ENCODE results near the gene RTP5. TPM values are rescaled to one million over a fixed set of nuclear protein-coding genes. Genes with fewer than 3 reads are reported as not detected.

The RTP5 gene
- total and polyA plus RNA-seq, 2 of the 8 experiments (the other 6 are each of a cell fraction or from before 2014, with no cell fraction given) = not detected

- Histone ChIP-seq H3K9ac (replicated peaks in 1 of 4; ENCODE audit: extremely low read depth in 1 of 4, low read depth in 3 of 4, low read length in 3 of 4) (no peak overlapping the region), H3K27me3 (replicated peaks in 1 of 4; ENCODE audit: control insufficient read depth in 3 of 4, extremely low read depth in 1 of 4, insufficient read depth in 3 of 4, low read length in 3 of 4) (peaks cover 0 to 16% (median 0%) of the 10 kb centered on the region in 4 experiments; a peak in 3 of 7 replicates), H2BK15ac (ENCODE audit: low read length) (peak overlapping the region; percentile 63), H3K36me3 (ENCODE audit: control insufficient read depth in 2 of 4, insufficient read depth in 4 of 4, low read length in 3 of 4) (no peaks in the 10 kb centered on the region; a peak in 2 of 8 replicates), H3K4ac (replicated peaks; ENCODE audit: insufficient read length, low read depth, low read length) (no peak overlapping the region), H3K18ac (ENCODE audit: extremely low read depth, low read length) (no peak overlapping the region), H3K4me2 (ENCODE audit: insufficient read depth in 1 of 2, low read depth in 2 of 2, low read length in 2 of 2) (peak overlapping the region in 1 of 2 experiments; percentile 42; a peak in 1 of 4 replicates), H2AK5ac (ENCODE audit: low read depth, low read length) (peak overlapping the region; percentile 93), H4K20me1 (replicated peaks in 1 of 2; ENCODE audit: control insufficient read depth in 1 of 2, insufficient read depth in 2 of 2, low read length in 2 of 2) (peaks cover 0 to 20% of the 10 kb centered on the region in 2 experiments), H3K14ac (ENCODE audit: insufficient read length) (no peak overlapping the region), H4K91ac (replicated peaks; ENCODE audit: insufficient read length, low read length) (peak overlapping the region; percentile 93), H2AFZ (ENCODE audit: low read length) (no peak overlapping the region), H3K79me2 (ENCODE audit: control insufficient read depth in 1 of 2, insufficient read depth in 2 of 2, low read length in 2 of 2) (no peaks in the 10 kb centered on the region), H3K4me3 (ENCODE audit: extremely low read depth in 1 of 4, insufficient read depth in 2 of 4, low read depth in 3 of 4, low read length in 4 of 4) (no peak overlapping the region), H2BK5ac (ENCODE audit: low read depth, low read length) (peak overlapping the region; percentile 3; the same call in 1 of the 2 replicates), H3K9me3 (ENCODE audit: insufficient read depth in 2 of 2, low read depth in 1 of 2, low read length in 1 of 2) (no peaks in the 10 kb centered on the region), H2BK20ac (ENCODE audit: low read length) (peak overlapping the region; percentile 76; the same call in 1 of the 2 replicates), H4K8ac (ENCODE audit: extremely low read depth, insufficient read depth, low read length) (no peak overlapping the region; the same call in 1 of the 2 replicates), H2BK120ac (replicated peaks; ENCODE audit: low read depth, low read length) (no peak overlapping the region), H3K79me1 (ENCODE audit: low read depth, low read length) (peaks cover 4% of the 10 kb centered on the region; the same call in 1 of the 2 replicates), H3K23ac (ENCODE audit: insufficient read length) (no peak overlapping the region), H2BK12ac (ENCODE audit: low read depth, low read length) (peak overlapping the region; percentile 51; the same call in 1 of the 2 replicates), H3K4me1 (replicated peaks in 1 of 4; ENCODE audit: control insufficient read depth in 3 of 4, insufficient read depth in 4 of 4, low read length in 3 of 4) (peaks cover 0 to 11% (median 3%) of the 10 kb centered on the region in 4 experiments; a peak in 5 of 7 replicates), H4K5ac (ENCODE audit: insufficient read length, low read depth, low read length) (no peak overlapping the region), H3K23me2 (ENCODE audit: low read depth, low read length) (peaks cover 26% of the 10 kb centered on the region), H3K27ac (ENCODE audit: low read depth, low read length) (no peak overlapping the region), H3K56ac (replicated peaks; ENCODE audit: insufficient read length, low read depth, low read length) (peak overlapping the region; percentile 100)
- ChIA-PET CTCF (ENCODE audit: partially characterized antibody) (interaction anchor here (0.9 to 3.8 kb wide), 6 partner anchors 10 to 142 kb away, joined by 3 to 23 read pairs (median 6); partner anchors contain the start of gene D2HGDH), POLR2A (ENCODE audit: partially characterized antibody) (interaction anchor here (1.0 kb wide), 1 partner anchor 61 kb away, joined by 4 read pairs; no protein-coding TSS in a partner anchor)
- WGBS, 2 experiments (ENCODE audit: extremely low coverage in 1 of 2, insufficient coverage in 1 of 2, insufficient read length in 1 of 2, insufficient replicate concordance in 2 of 2, low coverage in 1 of 2, low lambda C conversion rate in 2 of 2, missing lambda C conversion rate in 1 of 2) = 49% methylated on average over 22 of the region's 31 CpGs; no CpG with 5 or more reads in 1 of the 2 experiments
- TF ChIP-seq KDM1A (IDR thresholded peaks at IDR 0.05; ENCODE audit: borderline replicate concordance, low read length) (peak; percentile 40; the same call in 1 of the 2 replicates), KDM5A (IDR thresholded peaks at IDR 0.05; ENCODE audit: low read length) (no peak), YY1 (IDR thresholded peaks at IDR 0.05; ENCODE audit: low read depth, low read length) (0 out of 2 replicates have a peak, but pooled peaks have one; percentile 7), POLR2AphosphoS5 (IDR thresholded peaks at IDR 0.05; ENCODE audit: low read depth, low read length) (no peak), SIN3A (conservative IDR thresholded peaks at IDR 0.05 in 1 of 2, IDR thresholded peaks at IDR 0.05 in 1 of 2; ENCODE audit: low read depth in 1 of 2, low read length in 2 of 2) (peak in 1 of 2 experiments; percentile 71; a peak in 1 of 4 replicates), HDAC2 (IDR thresholded peaks at IDR 0.05; ENCODE audit: borderline replicate concordance in 1 of 2, low read depth in 2 of 2, low read length in 2 of 2) (0 out of 4 replicates have a peak, but pooled peaks of 1 of the 2 experiments have one; percentile 59), RBBP5 (IDR thresholded peaks at IDR 0.05; ENCODE audit: borderline replicate concordance, low read depth, low read length) (0 out of 2 replicates have a peak, but pooled peaks have one; percentile 50), TBP (IDR thresholded peaks at IDR 0.05; ENCODE audit: low read depth, low read length) (0 out of 2 replicates have a peak, but pooled peaks have one; percentile 19), CHD1 (IDR thresholded peaks at IDR 0.05; ENCODE audit: low read depth, low read length) (no peak)
- FAIRE-seq (no peak), DNase-seq (ENCODE audit: low read depth in 1 of 2, low spot score in 2 of 2) (peak in 1 of 2 experiments; percentile 75)
These were observed 3.4 kb upstream of the RTP5 start for GRCh38 chr2:241865957-241866789.
